Right lobe of liver (tissue), 4 donors: ENCODE measurements around the gene SLC38A10.

Experiments
- CTCF ChIP-seq, 4 donors: fragments of 200-600 bp in 3 of 4; fragments of 450-650 bp in 1 of 4; IDR thresholded peaks; one replicate each; pipeline versions ENCODE4 v1.5.1 to v1.8.0; 2016 to 2022; ENCODE audit warnings: antibody characterized with exemption in 4 of 4, mild to moderate bottlenecking in 2 of 4
- POLR2A ChIP-seq: fragments of 450-650 bp; IDR thresholded peaks from one replicate; pipeline ENCODE4 v1.6.1; 2017; ENCODE audit warnings: antibody characterized with exemption, mild to moderate bottlenecking
- donor health status: DM: no; HTN: no; CAD: no.
- donor health status: DM: no; HTN: no; CAD: no.
- donor health status: DM: no; HTN: yes; CAD: no.

- TF ChIP-seq CTCF (IDR thresholded peaks at IDR 0.05) = no peak
- no peak for TF ChIP-seq POLR2A
These were observed 51.8 kb downstream of the SLC38A10 start for GRCh38 chr17:81243333-81243664.
